ENCODE results near the gene SH3BP4.

SH3BP4 gene

GRCh38 chr2:235097196-235097595, 145.4 kb downstream of the SH3BP4 start:
- DNase-seq, result no peak
- Histone ChIP-seq H3K36me3 (no peaks in the 10 kb centered on the region), H3K9me3 (no peaks in the 10 kb centered on the region), H3K27me3 (no peaks in the 10 kb centered on the region), H3K4me1 (no peaks in the 10 kb centered on the region), H3K4me3 (ENCODE audit: low read depth, low read length) (no peak overlapping the region)
- no peak for TF ChIP-seq CTCF (IDR thresholded peaks at IDR 0.05; ENCODE audit: low read depth, low read length)

GRCh38 chr2:235098269-235098668, 146.5 kb downstream of the SH3BP4 start:
- TF ChIP-seq CTCF (IDR thresholded peaks at IDR 0.05; ENCODE audit: low read depth, low read length), result no peak
- Histone ChIP-seq H3K9me3 (no peaks in the 10 kb centered on the region), H3K4me1 (no peaks in the 10 kb centered on the region), H3K4me3 (ENCODE audit: low read depth, low read length) (no peak overlapping the region), H3K27me3 (no peaks in the 10 kb centered on the region), H3K36me3 (no peaks in the 10 kb centered on the region)
- DNase-seq, result no peak

GRCh38 chr2:235098736-235099494, 147.1 kb downstream of the SH3BP4 start:
- no peak overlapping the region for H3K4me3 ChIP-seq (ENCODE audit: low read depth, low read length)
- no peaks in the 10 kb centered on the region for H3K9me3 ChIP-seq
- no peaks in the 10 kb centered on the region for H3K4me1 ChIP-seq
- H3K36me3 ChIP-seq, result no peaks in the 10 kb centered on the region
- TF ChIP-seq CTCF (IDR thresholded peaks at IDR 0.05; ENCODE audit: low read depth, low read length), result no peak
- DNase-seq, result no peak
- H3K27me3 ChIP-seq, result no peaks in the 10 kb centered on the region

- Histone ChIP-seq H3K36me3 (no peaks in the 10 kb centered on the region), H3K27me3 (no peaks in the 10 kb centered on the region)
- no peak for TF ChIP-seq CTCF (IDR thresholded peaks at IDR 0.05; ENCODE audit: low read depth, low read length)
Observed at GRCh38 chr2:235102896-235103295, 151.1 kb downstream of the SH3BP4 start.

More at GRCh38 chr2:235102896-235103295, 151.1 kb downstream of the SH3BP4 start:
- DNase-seq, result no peak
- Histone ChIP-seq H3K4me1 (0 out of 2 replicates have a peak, but pooled peaks cover 3% of the 10 kb centered on the region), H3K9me3 (no peaks in the 10 kb centered on the region), H3K4me3 (ENCODE audit: low read depth, low read length) (no peak overlapping the region)
